ENCODE results near the gene FAM168B.

GRCh38 chr2:131009713-131010475 is 83.4 kb downstream of the FAM168B start:
- TF ChIP-seq CTCF (IDR thresholded peaks at IDR 0.05; ENCODE audit: low read length) (no peak), EZH2phosphoT487 (IDR thresholded peaks at IDR 0.05; ENCODE audit: low read length) (no peak), EZH2 (optimal IDR thresholded peaks at IDR 0.05; ENCODE audit: low read depth, low read length) (no peak)

All from MM.1S (cell line).